Measurements from ENCODE around the gene MASP2.

DNA sequence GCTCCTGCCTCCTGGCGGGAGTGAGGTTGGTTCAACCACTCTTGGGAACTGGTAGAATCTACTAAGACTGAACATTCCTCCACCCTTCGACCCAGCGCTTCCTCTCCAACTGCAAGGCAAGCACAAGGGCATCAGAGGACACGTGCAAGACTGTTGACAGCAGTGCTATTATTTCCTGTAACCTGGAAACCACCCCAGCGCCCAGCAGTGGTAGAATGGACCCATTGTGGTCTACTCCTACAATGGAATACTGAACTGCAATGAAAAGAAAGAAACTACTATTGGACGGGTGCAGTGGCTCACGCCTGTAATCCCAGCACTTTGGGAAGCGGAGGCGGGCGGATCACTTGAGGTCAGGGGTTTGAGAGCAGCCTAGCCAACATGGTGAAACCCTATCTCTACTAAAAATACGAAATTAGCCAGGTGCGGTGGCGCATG lies 67.5 kb downstream of the MASP2 start:
- TF ChIP-seq, protein P1, sequence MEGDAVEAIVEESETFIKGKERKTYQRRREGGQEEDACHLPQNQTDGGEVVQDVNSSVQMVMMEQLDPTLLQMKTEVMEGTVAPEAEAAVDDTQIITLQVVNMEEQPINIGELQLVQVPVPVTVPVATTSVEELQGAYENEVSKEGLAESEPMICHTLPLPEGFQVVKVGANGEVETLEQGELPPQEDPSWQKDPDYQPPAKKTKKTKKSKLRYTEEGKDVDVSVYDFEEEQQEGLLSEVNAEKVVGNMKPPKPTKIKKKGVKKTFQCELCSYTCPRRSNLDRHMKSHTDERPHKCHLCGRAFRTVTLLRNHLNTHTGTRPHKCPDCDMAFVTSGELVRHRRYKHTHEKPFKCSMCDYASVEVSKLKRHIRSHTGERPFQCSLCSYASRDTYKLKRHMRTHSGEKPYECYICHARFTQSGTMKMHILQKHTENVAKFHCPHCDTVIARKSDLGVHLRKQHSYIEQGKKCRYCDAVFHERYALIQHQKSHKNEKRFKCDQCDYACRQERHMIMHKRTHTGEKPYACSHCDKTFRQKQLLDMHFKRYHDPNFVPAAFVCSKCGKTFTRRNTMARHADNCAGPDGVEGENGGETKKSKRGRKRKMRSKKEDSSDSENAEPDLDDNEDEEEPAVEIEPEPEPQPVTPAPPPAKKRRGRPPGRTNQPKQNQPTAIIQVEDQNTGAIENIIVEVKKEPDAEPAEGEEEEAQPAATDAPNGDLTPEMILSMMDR (IDR thresholded peaks at IDR 0.05 in 2 of 3, conservative IDR thresholded peaks at IDR 0.05 in 1 of 3; ENCODE audit: borderline replicate concordance in 1 of 3, insufficient read depth in 1 of 3, low read depth in 2 of 3, low read length in 2 of 3), result no peak
- TF ChIP-seq RAD21 (IDR thresholded peaks at IDR 0.05; ENCODE audit: low read depth) (no peak), SIN3A (IDR thresholded peaks at IDR 0.05; ENCODE audit: low read depth) (no peak), ZNF274 (IDR thresholded peaks at IDR 0.05; ENCODE audit: low read depth, low read length) (no peak), EGR1 (IDR thresholded peaks at IDR 0.05; ENCODE audit: low read depth) (no peak), JUND (IDR thresholded peaks at IDR 0.05) (no peak), EZH2phosphoT487 (IDR thresholded peaks at IDR 0.05; ENCODE audit: borderline replicate concordance) (no peak), POLR2A (IDR thresholded peaks at IDR 0.05; ENCODE audit: borderline replicate concordance, extremely low read depth, insufficient read depth, insufficient read length) (no peak)
- TF ChIP-seq, protein P2, sequence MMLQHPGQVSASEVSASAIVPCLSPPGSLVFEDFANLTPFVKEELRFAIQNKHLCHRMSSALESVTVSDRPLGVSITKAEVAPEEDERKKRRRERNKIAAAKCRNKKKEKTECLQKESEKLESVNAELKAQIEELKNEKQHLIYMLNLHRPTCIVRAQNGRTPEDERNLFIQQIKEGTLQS (IDR thresholded peaks at IDR 0.05), result no peak
- TF ChIP-seq, protein P3, sequence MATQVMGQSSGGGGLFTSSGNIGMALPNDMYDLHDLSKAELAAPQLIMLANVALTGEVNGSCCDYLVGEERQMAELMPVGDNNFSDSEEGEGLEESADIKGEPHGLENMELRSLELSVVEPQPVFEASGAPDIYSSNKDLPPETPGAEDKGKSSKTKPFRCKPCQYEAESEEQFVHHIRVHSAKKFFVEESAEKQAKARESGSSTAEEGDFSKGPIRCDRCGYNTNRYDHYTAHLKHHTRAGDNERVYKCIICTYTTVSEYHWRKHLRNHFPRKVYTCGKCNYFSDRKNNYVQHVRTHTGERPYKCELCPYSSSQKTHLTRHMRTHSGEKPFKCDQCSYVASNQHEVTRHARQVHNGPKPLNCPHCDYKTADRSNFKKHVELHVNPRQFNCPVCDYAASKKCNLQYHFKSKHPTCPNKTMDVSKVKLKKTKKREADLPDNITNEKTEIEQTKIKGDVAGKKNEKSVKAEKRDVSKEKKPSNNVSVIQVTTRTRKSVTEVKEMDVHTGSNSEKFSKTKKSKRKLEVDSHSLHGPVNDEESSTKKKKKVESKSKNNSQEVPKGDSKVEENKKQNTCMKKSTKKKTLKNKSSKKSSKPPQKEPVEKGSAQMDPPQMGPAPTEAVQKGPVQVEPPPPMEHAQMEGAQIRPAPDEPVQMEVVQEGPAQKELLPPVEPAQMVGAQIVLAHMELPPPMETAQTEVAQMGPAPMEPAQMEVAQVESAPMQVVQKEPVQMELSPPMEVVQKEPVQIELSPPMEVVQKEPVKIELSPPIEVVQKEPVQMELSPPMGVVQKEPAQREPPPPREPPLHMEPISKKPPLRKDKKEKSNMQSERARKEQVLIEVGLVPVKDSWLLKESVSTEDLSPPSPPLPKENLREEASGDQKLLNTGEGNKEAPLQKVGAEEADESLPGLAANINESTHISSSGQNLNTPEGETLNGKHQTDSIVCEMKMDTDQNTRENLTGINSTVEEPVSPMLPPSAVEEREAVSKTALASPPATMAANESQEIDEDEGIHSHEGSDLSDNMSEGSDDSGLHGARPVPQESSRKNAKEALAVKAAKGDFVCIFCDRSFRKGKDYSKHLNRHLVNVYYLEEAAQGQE (IDR thresholded peaks at IDR 0.05; ENCODE audit: low read depth), result no peak
